GM21381 (cell line): ENCODE results near the gene DMRT1.

Experiments
- ATAC-seq: cut with Tn5 transposase; IDR thresholded peaks from one replicate; pipeline ENCODE4 v1.9.1; 2021; ENCODE audit warnings: mild to moderate bottlenecking, moderate library complexity; ENCODE audit not compliant: unreplicated experiment

Gene DMRT1

GRCh38 chr9:920927-921326, 79.4 kb downstream of the DMRT1 start:
- ATAC-seq = no peak

GRCh38 chr9:922171-922570, 80.7 kb downstream of the DMRT1 start:
- no peak for ATAC-seq

- no peak for ATAC-seq
Measured at GRCh38 chr9:922731-923130, 81.2 kb downstream of the DMRT1 start.

GRCh38 chr9:926976-927375, 85.5 kb downstream of the DMRT1 start:
- ATAC-seq = no peak

GRCh38 chr9:928363-929042, 87.0 kb downstream of the DMRT1 start:
- peak; percentile 68 for ATAC-seq

- ATAC-seq = no peak
Measured at GRCh38 chr9:929719-930118, 88.2 kb downstream of the DMRT1 start.

GRCh38 chr9:933356-933755, 91.9 kb downstream of the DMRT1 start:
- ATAC-seq = no peak

GRCh38 chr9:935348-935965, 94.0 kb downstream of the DMRT1 start:
- no peak for ATAC-seq

GRCh38 chr9:942805-943580, 101.5 kb downstream of the DMRT1 start:
- ATAC-seq = no peak

- ATAC-seq = no peak
Measured at GRCh38 chr9:947985-948384, 106.5 kb downstream of the DMRT1 start.

- no peak for ATAC-seq
Measured at GRCh38 chr9:948497-948896, 107.0 kb downstream of the DMRT1 start.

GRCh38 chr9:950139-950538, 108.6 kb downstream of the DMRT1 start:
- ATAC-seq = no peak

- ATAC-seq = no peak
Measured at GRCh38 chr9:952546-952945, 111.0 kb downstream of the DMRT1 start.

GRCh38 chr9:959105-959504, 117.6 kb downstream of the DMRT1 start:
- no peak for ATAC-seq

GRCh38 chr9:959914-960313, 118.4 kb downstream of the DMRT1 start:
- no peak for ATAC-seq

- no peak for ATAC-seq
Measured at GRCh38 chr9:962023-962422, 120.5 kb downstream of the DMRT1 start.

GRCh38 chr9:965497-965896, 124.0 kb downstream of the DMRT1 start:
- ATAC-seq = no peak

GRCh38 chr9:966870-967269, 125.4 kb downstream of the DMRT1 start:
- no peak for ATAC-seq

GRCh38 chr9:967436-967835, 125.9 kb downstream of the DMRT1 start:
- ATAC-seq = no peak

- no peak for ATAC-seq
Measured at GRCh38 chr9:967903-968641, 126.6 kb downstream of the DMRT1 start.
